Neuronal stem cell (in vitro differentiated cells): ENCODE results near the gene CCDC85B.

ENCODE experiments used
- DNase-seq: peaks from one replicate; pipeline ENCODE4 v3.0.0-alpha.2; 2013; ENCODE audit warnings: low spot score
- H2AFZ ChIP-seq: one replicate; pipeline ENCODE4 v1.6.1; 2013; ENCODE audit warnings: mild to moderate bottlenecking, low read length, inconsistent platforms
- H2AK5ac ChIP-seq: 2 replicates; pipeline ENCODE4 v1.6.1; 2013; ENCODE audit warnings: low read depth, mild to moderate bottlenecking, inconsistent platforms, low read length, moderate library complexity, mixed read lengths
- H2BK120ac ChIP-seq: 2 replicates; pipeline ENCODE4 v1.6.1; 2013; ENCODE audit warnings: low read depth, mild to moderate bottlenecking, inconsistent platforms, low read length, moderate library complexity, mixed read lengths
- H2BK12ac ChIP-seq: one replicate; pipeline ENCODE4 v1.6.1; 2013; ENCODE audit warnings: low read length, inconsistent platforms
- H2BK15ac ChIP-seq: 2 replicates; pipeline ENCODE4 v1.6.1; 2013; ENCODE audit warnings: mild to moderate bottlenecking, low read length, inconsistent platforms, mixed read lengths
- H2BK5ac ChIP-seq: one replicate; pipeline ENCODE4 v1.6.1; 2013; ENCODE audit warnings: inconsistent platforms, mild to moderate bottlenecking, low read length, moderate library complexity
- H3K14ac ChIP-seq: one replicate; pipeline ENCODE4 v1.6.1; 2013; ENCODE audit warnings: low read length, inconsistent platforms
- H3K18ac ChIP-seq: 2 replicates; pipeline ENCODE4 v1.6.1; 2013; ENCODE audit warnings: low read length, inconsistent platforms
- H3K23ac ChIP-seq: 2 replicates; pipeline ENCODE4 v1.6.1; 2013; ENCODE audit warnings: low read depth, mild to moderate bottlenecking, mixed read lengths, low read length, inconsistent platforms; ENCODE audit not compliant: poor library complexity
- H3K27ac ChIP-seq: replicated peaks from 3 replicates; pipeline ENCODE4 v1.5.1; 2013; ENCODE audit warnings: low read length, inconsistent platforms
- H3K27me3 ChIP-seq, 3 experiments: 2 replicates each; pipeline ENCODE4 v1.6.1; 2013; ENCODE audit warnings: low read length in 3 of 3, mild to moderate bottlenecking in 2 of 3, inconsistent platforms in 1 of 3, low read depth in 1 of 3, mixed read lengths in 1 of 3, moderate library complexity in 1 of 3; ENCODE audit not compliant: control insufficient read depth in 3 of 3, insufficient read depth in 3 of 3
- H3K36me3 ChIP-seq, 2 donors: replicated peaks in 1 of 2; 2 replicates each; pipeline ENCODE4 v1.6.1; 2013; ENCODE audit warnings: low read length in 2 of 2; ENCODE audit not compliant: control insufficient read depth in 2 of 2, insufficient read depth in 2 of 2
- H3K4ac ChIP-seq: 2 replicates; pipeline ENCODE4 v1.6.1; 2013; ENCODE audit warnings: inconsistent platforms, mild to moderate bottlenecking, low read length, moderate library complexity
- H3K4me1 ChIP-seq, 2 donors: 1 replicate in 1 of 2; 2 replicates in 1 of 2; pipeline ENCODE4 v1.6.1; 2013; ENCODE audit warnings: low read length in 2 of 2, low read depth in 1 of 2; ENCODE audit not compliant: control insufficient read depth in 2 of 2, insufficient read depth in 1 of 2
- H3K4me2 ChIP-seq: one replicate; pipeline ENCODE4 v1.6.1; 2013; ENCODE audit warnings: mild to moderate bottlenecking, low read length, inconsistent platforms; ENCODE audit not compliant: insufficient read depth, poor library complexity, severe bottlenecking
- H3K4me3 ChIP-seq, 2 donors: 2 replicates each; pipeline ENCODE4 v1.5.1; 2013; ENCODE audit warnings: low read length in 2 of 2, mild to moderate bottlenecking in 2 of 2, inconsistent platforms in 1 of 2, moderate library complexity in 1 of 2
- H3K79me1 ChIP-seq: one replicate; pipeline ENCODE4 v1.6.1; 2013; ENCODE audit warnings: low read depth, mild to moderate bottlenecking, inconsistent platforms, low read length, moderate library complexity
- H3K9ac ChIP-seq: one replicate; pipeline ENCODE4 v1.6.1; 2013; ENCODE audit warnings: mild to moderate bottlenecking, low read depth, low read length, inconsistent platforms; ENCODE audit not compliant: poor library complexity
- H3K9me3 ChIP-seq, 2 donors: replicated peaks in 1 of 2; 2 replicates each; pipeline versions ENCODE3 to v1.6.1; 2013; ENCODE audit warnings: low read length in 2 of 2, mild to moderate bottlenecking in 2 of 2, inconsistent platforms in 1 of 2, low read depth in 1 of 2, mixed read lengths in 1 of 2, moderate library complexity in 1 of 2; ENCODE audit not compliant: control insufficient read depth in 2 of 2, insufficient read depth in 1 of 2
- H4K8ac ChIP-seq: one replicate; pipeline ENCODE4 v1.6.1; 2013; ENCODE audit warnings: low read depth, mild to moderate bottlenecking, inconsistent platforms, low read length, moderate library complexity
- H4K91ac ChIP-seq: one replicate; pipeline ENCODE4 v1.6.1; 2013; ENCODE audit warnings: low read length, low read depth, mild to moderate bottlenecking, inconsistent platforms; ENCODE audit not compliant: poor library complexity
- WGBS, 2 donors: extraction: QIAGEN DNeasy Blood & Tissue Kit; methylation state at CpG; one replicate each; pipeline ENCODE4 v1.1.7; 2013; ENCODE audit warnings: missing lambda C conversion rate in 2 of 2, mixed read lengths in 1 of 2; ENCODE audit not compliant: insufficient read length in 2 of 2, insufficient replicate concordance in 1 of 2; ENCODE audit errors: extremely low coverage in 2 of 2; 5-methylcytosine and 5-hydroxymethylcytosine counted together

CCDC85B gene

DNA sequence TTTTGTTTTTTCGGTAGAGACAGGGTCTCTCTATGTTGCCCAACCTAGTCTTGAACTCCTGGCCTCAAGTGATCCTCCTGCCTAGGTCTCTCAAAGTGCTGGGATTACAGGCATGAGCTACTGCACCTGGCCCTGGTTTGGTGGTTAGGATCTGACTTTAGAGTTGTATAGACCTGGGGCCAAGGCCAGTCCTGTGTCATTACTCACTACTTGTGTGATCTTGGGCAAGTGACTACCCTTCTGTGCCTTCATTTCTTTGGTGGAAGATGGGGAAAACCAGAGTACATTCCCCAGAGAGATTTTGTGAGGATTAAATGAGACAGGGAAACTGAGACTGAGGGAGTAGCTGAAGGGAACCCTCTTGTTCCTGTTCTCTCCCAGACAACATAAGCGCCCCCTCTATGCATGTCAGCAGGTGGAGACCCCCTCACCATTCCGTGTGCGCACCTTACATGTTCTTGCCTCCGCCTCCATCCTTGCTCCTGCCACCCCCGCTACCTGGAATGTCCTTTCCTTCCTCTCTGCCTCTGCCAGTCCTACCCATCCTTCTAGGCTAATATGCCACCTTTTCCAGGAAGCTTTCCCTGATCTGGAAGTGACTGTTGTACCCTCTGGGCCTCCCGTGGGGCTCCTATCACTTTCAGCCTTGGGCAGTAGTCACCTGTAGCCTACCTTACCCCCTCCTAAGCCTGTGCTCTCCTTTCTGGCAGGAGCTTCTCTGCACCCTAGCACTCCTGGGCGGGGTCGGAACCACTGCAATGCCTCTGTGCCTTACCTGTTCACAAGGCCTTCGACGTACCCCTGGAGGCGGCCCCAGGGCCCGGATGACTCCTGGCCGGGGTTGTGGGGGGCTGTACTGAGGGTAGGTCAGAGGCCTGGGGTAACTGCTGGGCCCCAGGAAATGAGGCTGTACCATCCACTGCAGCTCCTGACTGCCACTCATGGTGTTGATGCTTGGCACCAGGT lies 5.8 kb downstream of the CCDC85B start:
- no peak overlapping the region for H3K23ac ChIP-seq
- no peak overlapping the region for H4K8ac ChIP-seq
- no peak overlapping the region for H3K14ac ChIP-seq
- H3K4me1 ChIP-seq: peaks cover 14 to 15% of the 10 kb centered on the region in 2 donors
- H3K18ac ChIP-seq: no peak overlapping the region
- H2BK15ac ChIP-seq: no peak overlapping the region
- peaks cover 18 to 36% (median 21%) of the 10 kb centered on the region in 3 experiments for H3K27me3 ChIP-seq
- H3K4me3 ChIP-seq: no peak overlapping the region
- no peak overlapping the region for H4K91ac ChIP-seq
- H3K4ac ChIP-seq: no peak overlapping the region
- WGBS, 2 donors: no CpG with 5 or more reads among the region's 14 CpGs
- H2BK5ac ChIP-seq: no peak overlapping the region
- H2BK12ac ChIP-seq: no peak overlapping the region
- H3K4me2 ChIP-seq: no peak overlapping the region
- H3K9me3 ChIP-seq: peaks cover 0 to 2% of the 10 kb centered on the region in 2 donors
- H3K36me3 ChIP-seq: no peaks in the 10 kb centered on the region
- H2AFZ ChIP-seq: no peak overlapping the region
- H3K79me1 ChIP-seq: no peaks in the 10 kb centered on the region
- H2AK5ac ChIP-seq: peak overlapping the region; percentile 51
- H3K27ac ChIP-seq: no peak overlapping the region
- no peak for DNase-seq
- H2BK120ac ChIP-seq: no peak overlapping the region
- no peak overlapping the region for H3K9ac ChIP-seq

DNA sequence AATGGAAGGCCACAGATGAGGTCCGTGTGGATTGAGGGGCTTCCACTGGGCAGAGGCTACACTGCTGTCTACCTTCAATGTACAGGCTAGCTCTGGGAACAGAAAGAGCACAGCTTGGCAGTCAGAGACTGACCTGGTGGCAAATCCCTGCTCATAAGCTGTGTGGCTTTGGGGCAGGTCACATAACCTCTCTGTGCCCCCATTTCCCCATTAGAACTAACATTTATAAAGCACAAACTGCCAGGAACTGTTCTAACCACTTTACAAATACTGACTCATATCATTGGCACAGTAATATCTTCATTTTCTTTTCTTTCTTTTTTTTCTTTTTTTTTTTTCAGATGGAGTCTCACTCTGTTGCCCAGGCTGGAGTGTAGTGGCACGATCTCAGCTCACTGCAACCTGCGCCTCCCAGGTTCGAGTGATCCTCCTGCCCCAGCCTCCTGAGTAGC lies 6.6 kb downstream of the CCDC85B start:
- Histone ChIP-seq H2BK5ac (no peak overlapping the region), H4K91ac (no peak overlapping the region), H3K79me1 (no peaks in the 10 kb centered on the region), H2AK5ac (no peak overlapping the region), H3K18ac (no peak overlapping the region), H3K4me3 (no peak overlapping the region), H3K27me3 (peaks cover 20 to 42% (median 21%) of the 10 kb centered on the region in 3 experiments), H3K23ac (no peak overlapping the region), H2AFZ (no peak overlapping the region), H3K36me3 (no peaks in the 10 kb centered on the region), H3K9ac (no peak overlapping the region), H3K27ac (no peak overlapping the region), H3K9me3 (peaks cover 0 to 2% of the 10 kb centered on the region in 2 donors), H3K4me1 (peaks cover 9% of the 10 kb centered on the region in 2 donors), H3K4me2 (no peak overlapping the region), H2BK120ac (no peak overlapping the region), H4K8ac (no peak overlapping the region), H3K4ac (no peak overlapping the region), H2BK12ac (no peak overlapping the region), H2BK15ac (no peak overlapping the region), H3K14ac (no peak overlapping the region)
- WGBS, 2 donors: no CpG with 5 or more reads among the region's 4 CpGs
- no peak for DNase-seq

DNA sequence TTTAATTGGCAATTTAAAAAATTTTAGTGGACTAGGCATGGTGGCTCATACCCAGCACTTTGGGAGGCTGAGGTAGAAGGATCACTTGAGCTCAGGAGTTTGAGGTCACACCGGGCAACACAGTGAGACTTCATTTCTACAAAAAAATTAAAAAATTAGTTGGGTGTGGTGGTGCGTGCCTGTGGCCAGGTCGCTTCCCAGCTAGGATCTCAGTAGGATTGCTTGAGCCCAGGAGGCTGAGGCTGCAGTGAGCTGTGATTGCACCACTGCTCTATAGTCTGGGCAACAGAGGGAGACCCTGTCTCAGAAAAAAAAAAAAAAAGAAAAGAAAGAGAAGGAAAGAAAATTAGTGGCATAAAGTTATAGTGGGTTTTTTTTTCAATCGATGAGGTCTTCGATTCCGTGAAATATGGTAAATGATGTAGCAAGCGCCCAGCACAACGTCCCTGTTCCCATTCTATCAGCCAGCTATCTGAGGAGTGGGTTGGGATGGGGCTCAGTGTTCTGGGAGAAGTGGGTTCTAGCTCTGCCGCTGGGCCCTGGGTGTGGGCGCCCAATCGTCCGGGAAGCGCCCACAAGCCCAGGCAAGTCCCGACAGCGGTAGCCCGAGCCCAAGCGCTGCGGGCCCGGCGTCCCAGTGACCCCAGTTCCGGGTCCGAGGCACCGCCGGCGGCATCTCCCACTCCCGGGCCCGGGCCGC lies 8.3 kb downstream of the CCDC85B start:
- Histone ChIP-seq H3K4me1 (peaks cover 11 to 12% of the 10 kb centered on the region in 2 donors), H3K23ac (peak overlapping the region; percentile 96), H3K36me3 (no peaks in the 10 kb centered on the region), H2BK15ac (no peak overlapping the region), H2BK12ac (no peak overlapping the region), H3K79me1 (no peaks in the 10 kb centered on the region), H3K9ac (no peak overlapping the region), H3K27me3 (peaks cover 20 to 53% (median 21%) of the 10 kb centered on the region in 3 experiments), H2BK5ac (no peak overlapping the region), H2BK120ac (no peak overlapping the region), H3K18ac (peak overlapping the region; percentile 78), H2AFZ (peak overlapping the region; percentile 94), H3K4me2 (no peak overlapping the region), H2AK5ac (peak overlapping the region; percentile 88), H3K4ac (no peak overlapping the region), H3K9me3 (peaks cover 0 to 2% of the 10 kb centered on the region in 2 donors), H4K91ac (no peak overlapping the region), H3K27ac (no peak overlapping the region), H3K14ac (no peak overlapping the region), H3K4me3 (peak overlapping the region in 1 of 2 donors; percentile 53), H4K8ac (no peak overlapping the region)
- no CpG with 5 or more reads among the region's 28 CpGs for WGBS, 2 donors
- DNase-seq: no peak
